Neural cell (in vitro differentiated cells): ENCODE results near the gene ALX1.
A peak's percentile ranks its signal among the peaks of the same experiment; 100 is the strongest.

Source experiments
- EZH2 ChIP-seq: fragments of 200-600, 300-800 bp; shearing (Covaris generic), sonication (generic); IDR thresholded peaks from 2 replicates; pipeline ENCODE4 v1.6.1; 2014; ENCODE audit warnings: antibody characterized with exemption, low read length, borderline replicate concordance, mild to moderate bottlenecking; ENCODE audit not compliant: insufficient read depth, poor library complexity, severe bottlenecking
- POLR2AphosphoS5 ChIP-seq: IDR thresholded peaks from 2 replicates; pipeline ENCODE4 v1.6.1; 2012
- TF ChIP-seq, protein P1 (sequence below): IDR thresholded peaks from 2 replicates; pipeline ENCODE4 v1.6.1; 2012; ENCODE audit warnings: borderline replicate concordance
- TF ChIP-seq, protein P2 (sequence below): fragments of 450-650 bp; IDR thresholded peaks from 2 replicates; pipeline ENCODE4 v1.5.1; 2014; ENCODE audit warnings: antibody characterized with exemption, mild to moderate bottlenecking, moderate library complexity; ENCODE audit not compliant: poor library complexity, severe bottlenecking

DNA sequence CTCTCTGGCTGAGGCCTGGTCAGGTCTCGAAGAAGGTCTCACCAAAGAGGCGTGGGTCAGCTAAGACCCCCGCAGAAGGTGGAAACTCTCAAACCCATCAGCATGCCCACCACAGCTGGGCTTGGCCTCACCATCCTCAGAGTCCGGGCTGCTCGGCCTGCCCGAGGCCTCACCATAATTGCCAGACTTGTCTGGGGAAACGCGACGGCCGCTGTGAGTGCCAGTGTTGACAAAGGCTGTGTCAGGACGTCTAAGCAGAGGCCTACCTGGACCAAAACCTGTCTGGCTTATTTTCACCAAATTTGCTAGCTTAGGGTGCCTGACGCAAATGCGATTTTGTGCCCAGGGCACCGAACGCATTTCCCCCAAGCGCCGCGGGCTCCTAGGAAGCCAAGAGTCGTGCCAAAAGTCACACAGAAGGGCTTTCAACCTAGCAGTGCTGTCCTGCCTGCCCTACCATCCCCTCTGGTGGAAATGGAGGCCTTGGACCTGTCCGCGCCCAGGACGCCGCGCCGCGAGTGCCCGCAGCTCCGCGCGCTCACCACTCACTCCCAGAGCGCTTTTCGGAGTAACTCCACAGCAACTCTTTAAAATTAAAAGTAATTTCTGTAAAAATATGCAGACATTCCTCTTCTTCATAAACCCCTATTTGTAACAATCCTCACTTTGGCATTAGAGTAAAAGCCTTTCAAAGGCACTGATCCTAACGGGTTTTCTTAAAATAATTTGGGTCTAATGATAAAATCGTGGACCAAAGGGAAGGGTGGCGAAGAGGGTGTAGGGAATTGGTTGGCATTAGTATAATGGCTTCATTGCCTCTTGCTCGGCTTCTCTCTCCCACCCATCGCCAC is 1.2 kb upstream of the ALX1 start:
- TF ChIP-seq EZH2 (no peak), POLR2AphosphoS5 (peak; percentile 2)
- TF ChIP-seq, protein P1, sequence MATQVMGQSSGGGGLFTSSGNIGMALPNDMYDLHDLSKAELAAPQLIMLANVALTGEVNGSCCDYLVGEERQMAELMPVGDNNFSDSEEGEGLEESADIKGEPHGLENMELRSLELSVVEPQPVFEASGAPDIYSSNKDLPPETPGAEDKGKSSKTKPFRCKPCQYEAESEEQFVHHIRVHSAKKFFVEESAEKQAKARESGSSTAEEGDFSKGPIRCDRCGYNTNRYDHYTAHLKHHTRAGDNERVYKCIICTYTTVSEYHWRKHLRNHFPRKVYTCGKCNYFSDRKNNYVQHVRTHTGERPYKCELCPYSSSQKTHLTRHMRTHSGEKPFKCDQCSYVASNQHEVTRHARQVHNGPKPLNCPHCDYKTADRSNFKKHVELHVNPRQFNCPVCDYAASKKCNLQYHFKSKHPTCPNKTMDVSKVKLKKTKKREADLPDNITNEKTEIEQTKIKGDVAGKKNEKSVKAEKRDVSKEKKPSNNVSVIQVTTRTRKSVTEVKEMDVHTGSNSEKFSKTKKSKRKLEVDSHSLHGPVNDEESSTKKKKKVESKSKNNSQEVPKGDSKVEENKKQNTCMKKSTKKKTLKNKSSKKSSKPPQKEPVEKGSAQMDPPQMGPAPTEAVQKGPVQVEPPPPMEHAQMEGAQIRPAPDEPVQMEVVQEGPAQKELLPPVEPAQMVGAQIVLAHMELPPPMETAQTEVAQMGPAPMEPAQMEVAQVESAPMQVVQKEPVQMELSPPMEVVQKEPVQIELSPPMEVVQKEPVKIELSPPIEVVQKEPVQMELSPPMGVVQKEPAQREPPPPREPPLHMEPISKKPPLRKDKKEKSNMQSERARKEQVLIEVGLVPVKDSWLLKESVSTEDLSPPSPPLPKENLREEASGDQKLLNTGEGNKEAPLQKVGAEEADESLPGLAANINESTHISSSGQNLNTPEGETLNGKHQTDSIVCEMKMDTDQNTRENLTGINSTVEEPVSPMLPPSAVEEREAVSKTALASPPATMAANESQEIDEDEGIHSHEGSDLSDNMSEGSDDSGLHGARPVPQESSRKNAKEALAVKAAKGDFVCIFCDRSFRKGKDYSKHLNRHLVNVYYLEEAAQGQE, result no peak
- TF ChIP-seq, protein P2, sequence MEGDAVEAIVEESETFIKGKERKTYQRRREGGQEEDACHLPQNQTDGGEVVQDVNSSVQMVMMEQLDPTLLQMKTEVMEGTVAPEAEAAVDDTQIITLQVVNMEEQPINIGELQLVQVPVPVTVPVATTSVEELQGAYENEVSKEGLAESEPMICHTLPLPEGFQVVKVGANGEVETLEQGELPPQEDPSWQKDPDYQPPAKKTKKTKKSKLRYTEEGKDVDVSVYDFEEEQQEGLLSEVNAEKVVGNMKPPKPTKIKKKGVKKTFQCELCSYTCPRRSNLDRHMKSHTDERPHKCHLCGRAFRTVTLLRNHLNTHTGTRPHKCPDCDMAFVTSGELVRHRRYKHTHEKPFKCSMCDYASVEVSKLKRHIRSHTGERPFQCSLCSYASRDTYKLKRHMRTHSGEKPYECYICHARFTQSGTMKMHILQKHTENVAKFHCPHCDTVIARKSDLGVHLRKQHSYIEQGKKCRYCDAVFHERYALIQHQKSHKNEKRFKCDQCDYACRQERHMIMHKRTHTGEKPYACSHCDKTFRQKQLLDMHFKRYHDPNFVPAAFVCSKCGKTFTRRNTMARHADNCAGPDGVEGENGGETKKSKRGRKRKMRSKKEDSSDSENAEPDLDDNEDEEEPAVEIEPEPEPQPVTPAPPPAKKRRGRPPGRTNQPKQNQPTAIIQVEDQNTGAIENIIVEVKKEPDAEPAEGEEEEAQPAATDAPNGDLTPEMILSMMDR, result no peak
